Measurements from ENCODE around the gene KLF13. TPM values are rescaled to one million over a fixed set of nuclear protein-coding genes. Genes with fewer than 3 reads are reported as not detected.
A peak's percentile ranks its signal among the peaks of the same experiment; 100 is the strongest.

KLF13 gene
- total RNA-seq, 1 experiment from 2014 or later, result 60.1 TPM

DNA sequence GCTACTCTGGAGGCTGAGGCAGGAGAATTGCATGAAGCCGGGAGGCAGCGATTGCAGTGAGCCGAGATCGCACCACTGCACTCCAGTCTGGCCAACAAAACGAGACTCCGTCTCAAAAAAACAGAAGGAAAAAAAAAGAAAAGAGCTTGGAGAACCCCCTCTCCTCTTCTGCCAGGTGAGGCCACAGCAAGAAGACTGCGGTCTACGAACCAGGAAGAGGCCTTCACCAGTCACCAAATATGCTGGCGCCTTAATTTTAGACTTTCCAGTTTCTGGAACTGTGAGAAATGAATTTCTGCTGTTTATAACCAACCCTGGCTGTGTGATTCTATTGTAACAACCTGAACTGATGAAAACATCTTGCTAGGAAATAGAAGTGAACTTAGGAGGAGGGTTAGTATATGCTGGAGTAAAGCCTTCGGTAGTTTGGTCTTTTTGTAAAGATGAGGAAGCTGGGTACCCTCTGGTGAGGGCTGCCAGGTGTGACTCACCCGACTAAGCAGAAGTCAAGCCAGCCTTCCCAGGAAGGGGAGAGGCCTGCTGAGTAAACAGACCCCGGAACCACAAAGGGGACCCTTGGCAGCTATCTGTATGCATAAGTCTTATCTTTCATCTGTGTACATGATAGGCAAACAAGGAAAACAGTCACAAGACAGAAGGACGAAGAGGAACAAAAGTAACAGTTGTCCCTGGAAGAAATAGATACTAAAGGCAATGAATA lies 78.7 kb downstream of the KLF13 start:
- H3K4me1 ChIP-seq (ENCODE audit: control insufficient read depth in 1 of 2, insufficient read depth in 2 of 2, low read length in 2 of 2), result peaks cover 14 to 18% of the 10 kb centered on the region in 2 experiments; a peak in 3 of 4 replicates
- no peaks in the 10 kb centered on the region for H3K9me2 ChIP-seq (ENCODE audit: insufficient read depth)
- H3K9ac ChIP-seq (ENCODE audit: low read length), result no peak overlapping the region
- no TSS peak for BruUV-seq (replicated peaks)
- peak overlapping the region; percentile 10; the same call in 1 of the 2 replicates for H3K4me2 ChIP-seq (ENCODE audit: low read length)
- no peaks in the 10 kb centered on the region for H3K9me3 ChIP-seq (ENCODE audit: control insufficient read depth in 1 of 2, insufficient read depth in 1 of 2, low read depth in 1 of 2, low read length in 2 of 2)
- no peaks in the 10 kb centered on the region for H3K27me3 ChIP-seq (ENCODE audit: insufficient read depth, low read length)
- CTCF ChIA-PET, result no interaction called here
- peak; percentile 59 for ATAC-seq
- DNase-seq (ENCODE audit: low read depth, low spot score), result no peak
- POLR2A ChIA-PET, result no interaction called here
- H3K27ac ChIP-seq (ENCODE audit: low read depth, low read length), result no peak overlapping the region; the same call in 1 of the 2 replicates
- H2AFZ ChIP-seq (ENCODE audit: low read depth, low read length, poor library complexity, severe bottlenecking), result no peak overlapping the region
- RAD21 ChIA-PET (ENCODE audit: low non-redundant PET in 1 of 2, low total read pairs in 2 of 2, uncharacterized antibody in 2 of 2, unreplicated experiment in 2 of 2), result no interaction called here
- no peaks in the 10 kb centered on the region for H3K79me2 ChIP-seq (ENCODE audit: insufficient read depth, low read length)
- H4K20me1 ChIP-seq (ENCODE audit: insufficient read depth), result no peaks in the 10 kb centered on the region
- H3K36me3 ChIP-seq (ENCODE audit: control insufficient read depth in 1 of 2, insufficient read depth in 2 of 2, low read length in 2 of 2), result no peaks in the 10 kb centered on the region
- intact Hi-C loops (cut with micrococcal nuclease), result no loop called here
- TF ChIP-seq FOSL1 (IDR thresholded peaks at IDR 0.05; ENCODE audit: low read depth) (no peak), SP1 (IDR thresholded peaks at IDR 0.05; ENCODE audit: low read depth) (peak; percentile 35; the same call in 1 of the 2 replicates), ELF1 (IDR thresholded peaks at IDR 0.05; ENCODE audit: borderline replicate concordance, low read depth) (no peak), TCF7L2 (IDR thresholded peaks at IDR 0.05; ENCODE audit: borderline replicate concordance, extremely low read depth, insufficient read depth, insufficient read length) (no peak), MAX (IDR thresholded peaks at IDR 0.05) (no peak)
- H3K4me3 ChIP-seq (replicated peaks in 1 of 2; ENCODE audit: low read depth in 1 of 2, low read length in 2 of 2), result no peak overlapping the region

DNA sequence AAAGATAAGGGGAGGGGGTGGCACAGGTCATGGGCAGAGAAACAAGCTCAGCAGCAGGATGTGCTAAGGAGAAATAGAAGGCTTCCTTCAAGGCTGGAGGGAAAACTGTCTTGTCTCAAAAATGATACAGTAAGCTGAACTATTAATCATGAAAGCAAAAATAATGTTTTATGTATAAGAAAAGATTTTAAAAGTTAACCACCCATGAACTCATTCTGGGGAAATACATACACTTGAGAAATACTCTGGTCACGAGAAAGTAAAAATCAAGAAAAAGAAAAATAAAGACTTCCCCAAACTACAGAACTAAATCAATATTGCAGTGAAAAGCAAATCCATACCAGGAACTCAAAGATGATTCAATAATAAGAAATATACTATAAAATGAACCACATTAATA lies 80.7 kb downstream of the KLF13 start:
- Histone ChIP-seq H3K79me2 (ENCODE audit: insufficient read depth, low read length) (no peaks in the 10 kb centered on the region), H2AFZ (ENCODE audit: low read depth, low read length, poor library complexity, severe bottlenecking) (no peak overlapping the region), H4K20me1 (ENCODE audit: insufficient read depth) (no peaks in the 10 kb centered on the region), H3K9ac (ENCODE audit: low read length) (no peak overlapping the region), H3K27me3 (ENCODE audit: insufficient read depth, low read length) (no peaks in the 10 kb centered on the region), H3K36me3 (ENCODE audit: control insufficient read depth in 1 of 2, insufficient read depth in 2 of 2, low read length in 2 of 2) (no peaks in the 10 kb centered on the region), H3K27ac (ENCODE audit: low read depth, low read length) (no peak overlapping the region), H3K4me1 (ENCODE audit: control insufficient read depth in 1 of 2, insufficient read depth in 2 of 2, low read length in 2 of 2) (peaks cover 12 to 18% of the 10 kb centered on the region in 2 experiments; a peak in 3 of 4 replicates), H3K4me2 (ENCODE audit: low read length) (no peak overlapping the region), H3K4me3 (replicated peaks in 1 of 2; ENCODE audit: low read depth in 1 of 2, low read length in 2 of 2) (no peak overlapping the region), H3K9me2 (ENCODE audit: insufficient read depth) (no peaks in the 10 kb centered on the region), H3K9me3 (ENCODE audit: control insufficient read depth in 1 of 2, insufficient read depth in 1 of 2, low read depth in 1 of 2, low read length in 2 of 2) (no peaks in the 10 kb centered on the region)
- ChIA-PET POLR2A (no interaction called here), RAD21 (ENCODE audit: low non-redundant PET in 1 of 2, low total read pairs in 2 of 2, uncharacterized antibody in 2 of 2, unreplicated experiment in 2 of 2) (no interaction called here), CTCF (no interaction called here)
- ATAC-seq (no peak), DNase-seq (ENCODE audit: low read depth, low spot score) (no peak)
- TF ChIP-seq EZH2phosphoT487 (IDR thresholded peaks at IDR 0.05; ENCODE audit: borderline replicate concordance) (no peak), JUND (IDR thresholded peaks at IDR 0.05) (no peak), CEBPB (IDR thresholded peaks at IDR 0.05; ENCODE audit: low read depth) (no peak), ZFX (IDR thresholded peaks at IDR 0.05) (no peak), POLR2A (IDR thresholded peaks at IDR 0.05; ENCODE audit: borderline replicate concordance, extremely low read depth, insufficient read depth, insufficient read length) (no peak), MAX (IDR thresholded peaks at IDR 0.05) (no peak)
- TF ChIP-seq, protein P1, sequence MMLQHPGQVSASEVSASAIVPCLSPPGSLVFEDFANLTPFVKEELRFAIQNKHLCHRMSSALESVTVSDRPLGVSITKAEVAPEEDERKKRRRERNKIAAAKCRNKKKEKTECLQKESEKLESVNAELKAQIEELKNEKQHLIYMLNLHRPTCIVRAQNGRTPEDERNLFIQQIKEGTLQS (IDR thresholded peaks at IDR 0.05), result no peak
- no TSS peak for BruUV-seq (replicated peaks)
- intact Hi-C loops (cut with micrococcal nuclease), result no loop called here

Data from HCT116 (cell line).